IMR-90 (cell line): ENCODE data around the gene GDI2. TPM values are rescaled to one million over a fixed set of nuclear protein-coding genes. Genes with fewer than 3 reads are reported as not detected.

ENCODE experiments used
- ATAC-seq: fragments of 200-7000 bp; cut with Tn5 transposase; 2 replicates; pipeline ENCODE4 v1.9.1; 2020; ENCODE audit warnings: low read depth, mild to moderate bottlenecking, moderate library complexity
- BruUV-seq: library from RNA; stranded (reverse); fragments of 400-500 nt; replicated peaks from 2 replicates; lab custom pipeline; 2021; lab: Mats Ljungman, UMichigan
- CTCF ChIA-PET: fragments of 300-600 bp; formaldehyde crosslinking; extraction: SDS; loops from one replicate; lab custom pipeline; 2021; ENCODE audit warnings: antibody characterized with exemption; lab: Yijun Ruan, JAX
- POLR2A ChIA-PET: fragments of 300-600 bp; sonication (Branson Sonifier 250); formaldehyde crosslinking; loops from one replicate; lab custom pipeline; 2022; ENCODE audit warnings: antibody characterized with exemption; ENCODE audit not compliant: unreplicated experiment; lab: Charles Lee
- DNase-seq: peaks from one replicate; pipeline ENCODE4 v3.0.0; 2013
- H2AFZ ChIP-seq: replicated peaks from 2 replicates; pipeline ENCODE3; 2013; ENCODE audit warnings: low read length, mild to moderate bottlenecking; ENCODE audit not compliant: poor library complexity
- H2AK5ac ChIP-seq: 2 replicates; pipeline ENCODE4 v1.6.1; 2013; ENCODE audit warnings: low read depth, low read length, inconsistent platforms
- H2AK9ac ChIP-seq: replicated peaks from 2 replicates; pipeline ENCODE3; 2013; ENCODE audit warnings: mild to moderate bottlenecking, low read depth, low read length, moderate library complexity; ENCODE audit not compliant: poor library complexity
- H2BK120ac ChIP-seq: 2 replicates; pipeline ENCODE4 v1.6.1; 2013; ENCODE audit warnings: low read depth, low read length, inconsistent platforms
- H2BK15ac ChIP-seq: 3 replicates; pipeline ENCODE4 v1.6.1; 2013; ENCODE audit warnings: low read depth, low read length, inconsistent platforms
- H2BK20ac ChIP-seq: 2 replicates; pipeline ENCODE4 v1.6.1; 2013; ENCODE audit warnings: low read depth, mild to moderate bottlenecking, inconsistent platforms, low read length, moderate library complexity
- H2BK5ac ChIP-seq: 2 replicates; pipeline ENCODE4 v1.6.1; 2013; ENCODE audit warnings: mild to moderate bottlenecking, low read depth, low read length, inconsistent platforms; ENCODE audit not compliant: poor library complexity, severe bottlenecking
- H3K14ac ChIP-seq: replicated peaks from 2 replicates; pipeline ENCODE4 v1.6.1; 2013; ENCODE audit warnings: low read depth, low read length, inconsistent platforms
- H3K18ac ChIP-seq: 2 replicates; pipeline ENCODE4 v1.6.1; 2013; ENCODE audit warnings: low read depth, low read length, control low read depth
- H3K23ac ChIP-seq: 2 replicates; pipeline ENCODE4 v1.6.1; 2013; ENCODE audit warnings: low read depth, low read length, inconsistent platforms
- H3K27ac ChIP-seq: 2 replicates; pipeline ENCODE4 v1.5.1; 2013; ENCODE audit warnings: mild to moderate bottlenecking, control low read depth, low read length; ENCODE audit not compliant: insufficient read depth
- H3K27me3 ChIP-seq: 2 replicates; pipeline ENCODE4 v1.6.1; 2013; ENCODE audit warnings: low read length; ENCODE audit not compliant: control insufficient read depth, insufficient read depth
- H3K36me3 ChIP-seq: 2 replicates; pipeline ENCODE4 v1.6.1; 2013; ENCODE audit warnings: low read length, mixed read lengths; ENCODE audit not compliant: control insufficient read depth, insufficient read depth
- H3K4ac ChIP-seq: 2 replicates; pipeline ENCODE4 v1.6.1; 2013; ENCODE audit warnings: low read depth, low read length, inconsistent platforms
- H3K4me1 ChIP-seq: 2 replicates; pipeline ENCODE4 v1.6.1; 2013; ENCODE audit warnings: low read length, mixed read lengths; ENCODE audit not compliant: control insufficient read depth, insufficient read depth
- H3K4me2 ChIP-seq: 2 replicates; pipeline ENCODE4 v1.6.1; 2013; ENCODE audit warnings: low read depth, mild to moderate bottlenecking, control low read depth, low read length, moderate library complexity
- H3K4me3 ChIP-seq: 2 replicates; pipeline ENCODE4 v1.5.1; 2013; ENCODE audit warnings: low read depth, mild to moderate bottlenecking, control low read depth, low read length, moderate library complexity; ENCODE audit not compliant: insufficient read depth
- H3K56ac ChIP-seq: 2 replicates; pipeline ENCODE4 v1.6.1; 2013; ENCODE audit warnings: low read length, inconsistent platforms; ENCODE audit not compliant: insufficient read depth; ENCODE audit errors: extremely low read depth
- H3K79me1 ChIP-seq, 2 experiments: 2 replicates each; pipeline ENCODE4 v1.6.1; 2013; ENCODE audit warnings: low read length in 2 of 2, inconsistent platforms in 1 of 2, low read depth in 1 of 2
- H3K9ac ChIP-seq: 2 replicates; pipeline ENCODE4 v1.6.1; 2013; ENCODE audit warnings: low read depth, low read length, control low read depth
- H3K9me1 ChIP-seq: 2 replicates; pipeline ENCODE4 v1.6.1; 2013; ENCODE audit warnings: low read length, inconsistent platforms; ENCODE audit not compliant: insufficient read depth
- H3K9me3 ChIP-seq: 2 replicates; pipeline ENCODE4 v1.6.1; 2013; ENCODE audit warnings: low read length; ENCODE audit not compliant: control insufficient read depth, insufficient read depth
- H4K20me1 ChIP-seq: 2 replicates; pipeline ENCODE4 v1.6.1; 2013; ENCODE audit warnings: low read length, inconsistent platforms; ENCODE audit not compliant: insufficient read depth
- H4K5ac ChIP-seq: 2 replicates; pipeline ENCODE4 v1.6.1; 2013; ENCODE audit warnings: mild to moderate bottlenecking, low read depth, low read length, control low read depth
- H4K8ac ChIP-seq, 2 experiments: 2 replicates each; pipeline ENCODE4 v1.6.1; 2013; ENCODE audit warnings: low read depth in 2 of 2, low read length in 2 of 2, control low read depth in 1 of 2, inconsistent platforms in 1 of 2
- H4K91ac ChIP-seq: 2 replicates; pipeline ENCODE4 v1.6.1; 2013; ENCODE audit warnings: low read depth, low read length, inconsistent platforms; ENCODE audit not compliant: insufficient read depth
- MAFK ChIP-seq: IDR thresholded peaks from 2 replicates; pipeline ENCODE4 v1.6.1; 2012; ENCODE audit warnings: low read depth, low read length, improper control_type of control experiment
- POLR2A ChIP-seq: IDR thresholded peaks from 2 replicates; pipeline ENCODE4 v1.6.1; 2012; ENCODE audit warnings: mild to moderate bottlenecking, low read depth, low read length
- WGBS, 2 experiments: methylation state at CpG; one replicate each; pipeline versions ENCODE4 v1.1.5 to v1.1.7; 2013; ENCODE audit warnings: missing lambda C conversion rate in 2 of 2; ENCODE audit not compliant: insufficient read length in 1 of 2; ENCODE audit errors: extremely low coverage in 2 of 2; 5-methylcytosine and 5-hydroxymethylcytosine counted together
- dilution Hi-C: fragments of 300-500 bp; cut with HindIII; formaldehyde crosslinking; loops from one replicate; pipeline ENCODE4 v1.14.3; 2018; ENCODE audit warnings: low sequenced_read_pairs; ENCODE audit not compliant: unreplicated experiment
- in situ Hi-C: fragments of 300-500 bp; cut with MboI; formaldehyde crosslinking; loops from 3 replicates; pipeline ENCODE4 v1.14.3; 2019; ENCODE audit warnings: low sequenced_read_pairs, inconsistent platforms, mixed read lengths
- intact Hi-C: fragments of 100-400 bp; cut with micrococcal nuclease; formaldehyde crosslinking; loops from 2 replicates; pipeline ENCODE4 v1.10.0; 2022
- polyA plus RNA-seq, 3 experiments: library from polyadenylated mRNA; depleted of rRNA; stranded (reverse); fragments of >200 nt; gene quantifications; 2 replicates each; pipeline ENCODE4 v1.2.3, GENCODE V29; 2012; ENCODE audit warnings: low replicate concordance in 1 of 3
- total RNA-seq: library from RNA; depleted of rRNA; stranded (reverse); fragments of >200 nt; gene quantifications from 2 replicates; pipeline ENCODE4 v1.2.3, GENCODE V29; 2012

The GDI2 gene
- total and polyA plus RNA-seq, 2 of the 4 experiments (the other 2 are of a cell fraction): 171 to 396 TPM

DNA sequence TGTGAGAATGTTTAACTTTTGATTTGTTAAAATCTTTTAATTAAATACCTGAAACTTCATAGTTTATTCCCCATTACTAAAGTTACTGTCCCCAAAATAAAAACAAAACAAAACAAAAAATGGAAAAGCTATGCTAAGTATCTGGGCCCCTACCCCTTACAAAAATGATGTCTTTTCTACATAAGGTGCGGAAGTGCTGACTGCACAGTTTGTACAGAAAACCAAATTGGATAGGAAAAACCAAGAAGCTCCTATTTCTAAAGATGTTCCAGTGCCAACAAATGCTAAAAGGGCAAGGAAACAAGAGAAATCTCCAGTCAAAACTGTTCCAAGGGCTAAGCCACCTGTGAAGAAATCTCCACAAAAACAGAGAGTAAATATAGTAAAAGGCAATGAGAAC is 78.1 kb downstream of the GDI2 start:
- no peak overlapping the region for H3K56ac ChIP-seq
- no peak overlapping the region for H4K5ac ChIP-seq
- no peak overlapping the region for H3K23ac ChIP-seq
- peaks cover 11 to 17% of the 10 kb centered on the region in 2 experiments for H3K79me1 ChIP-seq
- no peak overlapping the region for H2AK5ac ChIP-seq
- intact Hi-C loops: no loop called here
- POLR2A ChIA-PET: no interaction called here
- BruUV-seq: no TSS peak
- H2BK5ac ChIP-seq: no peak overlapping the region
- in situ Hi-C loops: no loop called here
- H2BK20ac ChIP-seq: no peak overlapping the region
- no CpG with 5 or more reads among the region's 1 CpG for WGBS, 2 experiments
- H3K4me3 ChIP-seq: no peak overlapping the region
- H4K91ac ChIP-seq: no peak overlapping the region
- H3K27me3 ChIP-seq: no peaks in the 10 kb centered on the region
- H3K9me3 ChIP-seq: no peaks in the 10 kb centered on the region
- H2AK9ac ChIP-seq: no peak overlapping the region
- no peak overlapping the region for H2BK120ac ChIP-seq
- ATAC-seq (no peak), DNase-seq (no peak)
- H3K4me1 ChIP-seq: no peaks in the 10 kb centered on the region
- CTCF ChIA-PET: interaction anchor here (0.6 kb wide), 1 partner anchor 1193 kb away, joined by 4 read pairs; no protein-coding TSS in a partner anchor
- peaks cover 7% of the 10 kb centered on the region; the same call in 1 of the 2 replicates for H3K9me1 ChIP-seq
- no peak overlapping the region for H3K4ac ChIP-seq
- TF ChIP-seq POLR2A (no peak), MAFK (peak; percentile 73)
- no peak overlapping the region for H2BK15ac ChIP-seq
- H3K27ac ChIP-seq: no peak overlapping the region
- H4K20me1 ChIP-seq: no peaks in the 10 kb centered on the region
- H3K18ac ChIP-seq: no peak overlapping the region
- dilution Hi-C loops: no loop called here
- no peak overlapping the region for H2AFZ ChIP-seq
- H3K9ac ChIP-seq: no peak overlapping the region
- no peak overlapping the region for H3K14ac ChIP-seq
- no peak overlapping the region for H3K4me2 ChIP-seq
- no peak overlapping the region for H4K8ac ChIP-seq
- peaks cover 18% of the 10 kb centered on the region for H3K36me3 ChIP-seq
